CD4-positive, alpha-beta T cell treated with Interleukin-17A for 4 hours (primary cell): Measurements from ENCODE around the gene BIN1.

Source experiments
- DNase-seq: peaks from one replicate; pipeline ENCODE4 v3.0.0-alpha.2; 2020; ENCODE audit warnings: mixed read lengths

Gene BIN1

GRCh38 chr2:127088706-127089105, 18.2 kb downstream of the BIN1 start:
- no peak for DNase-seq

GRCh38 chr2:127087791-127088495, 19.0 kb downstream of the BIN1 start:
- DNase-seq = no peak

GRCh38 chr2:127086990-127087790, 19.8 kb downstream of the BIN1 start:
- peak; percentile 10 for DNase-seq

- peak; percentile 54 for DNase-seq
These were observed 21.7 kb downstream of the BIN1 start for GRCh38 chr2:127085317-127085681.

- peak; percentile 68 for DNase-seq
These were observed 22.2 kb downstream of the BIN1 start for GRCh38 chr2:127084611-127085316.

- DNase-seq = no peak
These were observed 23.0 kb downstream of the BIN1 start for GRCh38 chr2:127083819-127084503.

GRCh38 chr2:127082974-127083373, 24.0 kb downstream of the BIN1 start:
- no peak for DNase-seq

GRCh38 chr2:127081826-127082633, 24.9 kb downstream of the BIN1 start:
- peak; percentile 90 for DNase-seq

GRCh38 chr2:127080938-127081755, 25.8 kb downstream of the BIN1 start:
- DNase-seq = peak; percentile 74

GRCh38 chr2:127080226-127080937, 26.6 kb downstream of the BIN1 start:
- DNase-seq = peak; percentile 67

- no peak for DNase-seq
These were observed 27.5 kb downstream of the BIN1 start for GRCh38 chr2:127079358-127079920.

GRCh38 chr2:127078666-127079270, 28.2 kb downstream of the BIN1 start:
- peak; percentile 32 for DNase-seq

- DNase-seq = no peak
These were observed 28.9 kb downstream of the BIN1 start for GRCh38 chr2:127078028-127078427.

- no peak for DNase-seq
These were observed 30.0 kb downstream of the BIN1 start for GRCh38 chr2:127076924-127077323.

GRCh38 chr2:127076290-127076689, 30.7 kb downstream of the BIN1 start:
- no peak for DNase-seq

GRCh38 chr2:127075821-127076220, 31.1 kb downstream of the BIN1 start:
- DNase-seq = no peak

- no peak for DNase-seq
These were observed 32.0 kb downstream of the BIN1 start for GRCh38 chr2:127074936-127075335.

- DNase-seq = no peak
These were observed 32.6 kb downstream of the BIN1 start for GRCh38 chr2:127074358-127074757.

- DNase-seq = no peak
These were observed 34.0 kb downstream of the BIN1 start for GRCh38 chr2:127072970-127073369.

GRCh38 chr2:127072396-127072795, 34.6 kb downstream of the BIN1 start:
- no peak for DNase-seq
